RWPE1 (cell line): ENCODE results near the gene IP6K1.

Experiments
- CTCF ChIA-PET: fragments of 350-600 bp; sonication (Branson Sonifier 250); formaldehyde crosslinking; extraction: SDS; loops from one replicate; lab custom pipeline; 2021; lab: Yijun Ruan, JAX
- POLR2A ChIA-PET: fragments of 400-600 bp; formaldehyde crosslinking; extraction: SDS; loops from one replicate; lab custom pipeline; 2020; ENCODE audit warnings: antibody characterized with exemption; ENCODE audit not compliant: low non-redundant PET; lab: Yijun Ruan, JAX
- DNase-seq: peaks from one replicate; pipeline ENCODE4 v3.0.0; 2012; ENCODE audit warnings: low spot score
- H3K27ac ChIP-seq: fragments of 450-650 bp; 2 replicates; pipeline ENCODE4 v1.5.1; 2017
- TF ChIP-seq, protein P1 (sequence below): fragments of 450-650 bp; conservative IDR thresholded peaks from 2 replicates; pipeline ENCODE4 v1.5.1; 2017; ENCODE audit warnings: low read depth, mild to moderate bottlenecking

IP6K1 gene

DNA sequence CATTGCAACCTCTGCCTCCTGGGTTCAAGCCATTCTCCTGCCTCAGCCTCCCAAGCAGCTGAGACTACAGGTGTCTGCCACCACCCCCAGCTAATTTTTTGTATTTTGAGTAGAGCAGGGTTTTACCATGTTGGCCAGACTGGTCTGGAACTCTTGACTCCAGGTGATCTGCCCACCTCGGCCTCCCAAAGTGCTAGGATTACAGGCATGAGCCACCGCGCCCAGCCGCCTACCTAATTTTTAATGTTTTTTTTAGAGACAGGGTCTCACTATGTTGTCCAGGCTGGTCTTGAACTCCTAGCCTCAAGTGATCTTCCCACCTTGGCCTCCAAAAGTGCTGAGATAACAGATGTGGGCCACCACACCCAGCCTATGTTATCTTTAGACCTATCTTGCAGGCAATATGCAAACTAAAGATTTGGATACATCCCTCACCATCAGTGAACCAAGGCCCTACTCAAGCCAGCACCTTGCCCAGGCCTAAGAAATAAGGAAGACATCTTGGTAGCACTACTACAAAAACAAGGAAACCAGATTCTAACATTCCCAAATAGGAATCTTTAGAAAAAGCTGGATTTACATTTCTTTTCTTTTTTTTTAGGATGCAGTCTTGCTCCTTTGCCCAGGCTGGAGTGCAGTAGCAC lies 56.3 kb downstream of the IP6K1 start:
- CTCF ChIA-PET: interaction anchor here (0.6 kb wide), 1 partner anchor 595 kb away, joined by 6 read pairs; no protein-coding TSS in a partner anchor
- DNase-seq: no peak
- POLR2A ChIA-PET: no interaction called here
- TF ChIP-seq, protein P1, sequence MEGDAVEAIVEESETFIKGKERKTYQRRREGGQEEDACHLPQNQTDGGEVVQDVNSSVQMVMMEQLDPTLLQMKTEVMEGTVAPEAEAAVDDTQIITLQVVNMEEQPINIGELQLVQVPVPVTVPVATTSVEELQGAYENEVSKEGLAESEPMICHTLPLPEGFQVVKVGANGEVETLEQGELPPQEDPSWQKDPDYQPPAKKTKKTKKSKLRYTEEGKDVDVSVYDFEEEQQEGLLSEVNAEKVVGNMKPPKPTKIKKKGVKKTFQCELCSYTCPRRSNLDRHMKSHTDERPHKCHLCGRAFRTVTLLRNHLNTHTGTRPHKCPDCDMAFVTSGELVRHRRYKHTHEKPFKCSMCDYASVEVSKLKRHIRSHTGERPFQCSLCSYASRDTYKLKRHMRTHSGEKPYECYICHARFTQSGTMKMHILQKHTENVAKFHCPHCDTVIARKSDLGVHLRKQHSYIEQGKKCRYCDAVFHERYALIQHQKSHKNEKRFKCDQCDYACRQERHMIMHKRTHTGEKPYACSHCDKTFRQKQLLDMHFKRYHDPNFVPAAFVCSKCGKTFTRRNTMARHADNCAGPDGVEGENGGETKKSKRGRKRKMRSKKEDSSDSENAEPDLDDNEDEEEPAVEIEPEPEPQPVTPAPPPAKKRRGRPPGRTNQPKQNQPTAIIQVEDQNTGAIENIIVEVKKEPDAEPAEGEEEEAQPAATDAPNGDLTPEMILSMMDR: no peak
- H3K27ac ChIP-seq: no peak overlapping the region

DNA sequence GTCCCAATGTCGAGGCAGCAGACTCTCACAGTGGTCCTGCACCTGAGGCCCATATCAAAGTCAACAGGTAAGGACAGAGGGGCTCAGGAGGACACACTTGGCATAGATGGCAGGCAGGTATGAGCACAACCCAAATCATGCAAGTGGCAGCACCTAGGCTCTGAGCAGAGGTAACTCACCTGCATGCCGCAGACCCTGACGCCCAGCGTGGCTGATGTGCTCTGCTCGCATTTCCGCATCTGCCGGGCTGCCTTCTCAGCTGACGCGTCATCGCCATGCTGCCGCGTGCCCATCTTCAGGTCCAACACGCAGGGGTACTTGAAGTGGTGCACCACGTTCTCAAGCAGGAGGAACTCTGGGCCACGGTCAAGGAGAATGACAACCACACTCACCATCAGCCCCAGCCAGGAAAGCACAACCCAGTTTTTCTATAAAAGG lies 58.4 kb downstream of the IP6K1 start:
- H3K27ac ChIP-seq: peak overlapping the region; percentile 89
- POLR2A ChIA-PET: no interaction called here
- DNase-seq: no peak
- TF ChIP-seq, protein P1: no peak
- CTCF ChIA-PET: no interaction called here

DNA sequence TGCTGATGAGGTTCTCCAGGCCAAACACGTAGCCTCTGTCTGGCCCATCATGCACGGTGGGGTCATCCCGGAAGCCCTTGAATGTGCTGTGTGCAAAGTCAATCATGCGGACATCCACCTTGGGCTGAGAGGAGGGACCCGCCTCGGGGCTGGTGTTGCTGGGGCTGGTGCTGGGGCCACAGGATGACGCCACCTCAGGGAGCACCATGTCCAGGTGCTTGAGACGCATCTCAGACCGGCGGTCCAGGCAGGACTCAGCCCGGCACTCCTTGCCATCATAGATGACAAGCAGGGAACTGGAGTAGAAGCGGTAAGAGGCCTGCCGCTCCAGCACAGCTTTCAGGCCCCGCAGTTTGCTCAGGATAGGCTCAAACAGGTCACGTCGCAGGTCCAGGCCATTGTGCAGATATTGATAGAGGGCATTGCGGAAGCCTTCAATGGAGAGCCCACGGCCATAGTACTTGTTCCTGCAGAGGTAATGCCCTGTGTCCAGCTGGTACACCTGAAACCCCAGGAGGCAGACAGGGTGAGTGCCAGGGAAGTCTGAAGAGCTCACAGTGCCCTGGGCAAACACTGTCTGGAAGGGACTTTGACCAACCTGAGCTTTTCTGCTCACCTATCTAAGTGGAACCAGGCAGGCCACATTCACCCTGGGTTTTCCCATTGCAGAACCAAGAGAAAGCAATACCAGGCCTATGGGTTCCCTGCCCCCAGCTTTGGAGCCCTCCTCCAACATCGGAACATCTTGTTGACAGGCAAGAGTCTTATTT lies 59.0 kb downstream of the IP6K1 start:
- TF ChIP-seq, protein P1: no peak
- POLR2A ChIA-PET: no interaction called here
- no peak for DNase-seq
- peak overlapping the region; percentile 89 for H3K27ac ChIP-seq
- CTCF ChIA-PET: no interaction called here

DNA sequence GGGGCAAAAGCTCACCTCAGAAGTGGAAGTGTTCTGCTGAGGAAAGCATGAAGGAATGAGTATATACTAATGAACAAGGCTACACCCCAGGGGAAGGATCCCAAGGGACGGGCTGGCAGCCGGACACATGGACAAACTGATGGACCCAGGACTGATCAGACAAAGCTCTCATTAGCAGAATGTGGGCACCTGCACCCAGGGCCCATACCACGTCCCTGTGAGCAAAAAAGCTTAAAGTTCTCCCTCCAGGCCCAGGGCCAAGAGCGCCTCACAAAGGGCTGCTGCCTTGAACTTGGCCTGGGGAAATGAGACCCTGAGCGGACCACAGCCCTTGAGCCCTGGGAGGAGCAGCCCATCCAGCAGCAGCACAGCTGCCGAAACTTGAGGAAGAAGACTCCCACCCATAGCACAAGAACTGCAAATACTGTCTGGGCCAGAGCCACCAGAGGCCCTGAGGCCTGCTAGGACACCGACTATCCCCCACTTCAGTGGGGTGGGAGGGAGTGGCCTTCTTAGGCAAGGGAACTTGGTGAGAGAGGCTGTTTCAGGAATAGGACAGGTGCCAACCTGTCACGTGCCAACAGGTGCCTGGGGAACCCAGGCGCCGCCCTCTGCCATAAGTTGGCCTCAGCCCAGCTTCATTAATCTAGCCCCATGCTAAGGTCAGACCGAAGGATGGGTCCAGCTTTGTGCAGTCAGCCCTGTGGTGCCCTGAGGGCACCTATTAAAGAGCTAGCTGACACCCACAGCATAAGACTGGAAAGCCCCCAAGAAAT lies 60.2 kb downstream of the IP6K1 start:
- peak overlapping the region; percentile 89 for H3K27ac ChIP-seq
- TF ChIP-seq, protein P1: no peak
- POLR2A ChIA-PET: no interaction called here
- DNase-seq: no peak
- CTCF ChIA-PET: no interaction called here

DNA sequence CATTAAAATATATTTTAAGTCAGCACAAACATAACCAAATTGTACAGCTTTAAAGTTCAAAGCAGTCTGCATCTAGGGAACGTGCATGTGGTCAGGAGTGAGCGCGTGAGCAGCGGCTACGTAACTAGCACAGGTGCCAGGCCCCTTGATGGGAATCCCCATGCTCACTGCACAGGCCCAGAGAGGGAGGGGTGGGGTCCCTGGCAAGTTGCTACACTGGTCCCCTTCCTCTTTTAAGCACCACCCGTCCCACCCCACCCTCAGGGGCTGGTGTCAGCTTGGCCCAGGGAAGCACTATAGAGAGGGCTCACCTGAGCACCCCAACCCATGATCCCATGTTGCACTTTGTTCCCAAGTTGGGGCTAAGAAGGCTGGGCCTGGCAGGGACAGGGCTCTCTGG lies 61.8 kb downstream of the IP6K1 start:
- ChIA-PET POLR2A (no interaction called here), CTCF (no interaction called here)
- TF ChIP-seq, protein P1: no peak
- no peak for DNase-seq
- H3K27ac ChIP-seq: peak overlapping the region; percentile 89
